Left hindlimb (tissue), 1 donor: ENCODE measurements around the gene NUDT8.
"Not testable (repeated sequence)": the region's sequence is repeated elsewhere in the genome, so short reads cannot be mapped to it uniquely, and the experiment has no call there.

ENCODE experiments used
- DNase-seq: peaks from one replicate; pipeline ENCODE4 v3.0.0-alpha.2; 2018

The NUDT8 gene

GRCh38 chr11:67629386-67630227 is at the start of gene NUDT8:
Gene NUDT8, minus strand, starts transcription at chr11:67629937. Its CDS starts 26 bp downstream, at chr11:67629911.
- peak; percentile 85 for DNase-seq

- no peak for DNase-seq
Measured at GRCh38 chr11:67675058-67675747, 45.5 kb upstream of the NUDT8 start.

GRCh38 chr11:67674442-67674871 is 44.7 kb upstream of the NUDT8 start, which contains the start of gene ALDH3B2:
Gene ALDH3B2, minus strand, starts transcription at chr11:67674623. Its CDS starts 7,688 bp downstream, at chr11:67666935.
- DNase-seq: no peak

- no peak for DNase-seq
Measured at GRCh38 chr11:67673902-67674301, 44.2 kb upstream of the NUDT8 start.

GRCh38 chr11:67673358-67673757 is 43.6 kb upstream of the NUDT8 start:
- no peak for DNase-seq

- DNase-seq: no peak
Measured at GRCh38 chr11:67671211-67671520, 41.4 kb upstream of the NUDT8 start.

- DNase-seq: no peak
Measured at GRCh38 chr11:67670316-67671210, 40.8 kb upstream of the NUDT8 start.

- DNase-seq: no peak
Measured at GRCh38 chr11:67668192-67668551, 38.4 kb upstream of the NUDT8 start.

- DNase-seq: no peak
Measured at GRCh38 chr11:67667490-67668191, 37.9 kb upstream of the NUDT8 start.

GRCh38 chr11:67666676-67667489 is 37.1 kb upstream of the NUDT8 start:
- DNase-seq: no peak

GRCh38 chr11:67666303-67666645 is 36.5 kb upstream of the NUDT8 start:
- no peak for DNase-seq

GRCh38 chr11:67665541-67666302 is 36.0 kb upstream of the NUDT8 start:
- DNase-seq: no peak

GRCh38 chr11:67664696-67665540 is 35.2 kb upstream of the NUDT8 start:
- no peak for DNase-seq

- no peak for DNase-seq
Measured at GRCh38 chr11:67664213-67664585, 34.5 kb upstream of the NUDT8 start.

GRCh38 chr11:67663532-67664212 is 33.9 kb upstream of the NUDT8 start:
- DNase-seq: no peak

GRCh38 chr11:67662835-67663531 is 33.2 kb upstream of the NUDT8 start:
- DNase-seq: no peak

- DNase-seq: no peak
Measured at GRCh38 chr11:67662142-67662834, 32.6 kb upstream of the NUDT8 start.

- DNase-seq: not testable (repeated sequence)
Measured at GRCh38 chr11:67660752-67661151, 31.0 kb upstream of the NUDT8 start.
